Left ventricle myocardium inferior (tissue), 1 donor: ENCODE results near the gene DNAJB6. TPM values are rescaled to one million over a fixed set of nuclear protein-coding genes. Genes with fewer than 3 reads are reported as not detected.

Experiments
- DNase-seq: peaks from one replicate; pipeline ENCODE4 v3.0.0-alpha.2; 2020
- H3K27ac ChIP-seq: fragments of 200-600 bp; replicated peaks from 2 replicates; pipeline ENCODE4 v1.8.0; 2021
- H3K27me3 ChIP-seq: fragments of 200-600 bp; 2 replicates; pipeline ENCODE4 v1.8.0; 2021; ENCODE audit warnings: low read depth
- H3K36me3 ChIP-seq: fragments of 200-600 bp; 2 replicates; pipeline ENCODE4 v1.8.0; 2021
- H3K4me1 ChIP-seq: fragments of 200-600 bp; 2 replicates; pipeline ENCODE4 v1.8.0; 2021
- H3K4me3 ChIP-seq: fragments of 200-600 bp; 2 replicates; pipeline ENCODE4 v1.8.0; 2021; ENCODE audit warnings: mild to moderate bottlenecking, moderate library complexity
- H3K9me3 ChIP-seq: fragments of 200-600 bp; replicated peaks from 2 replicates; pipeline ENCODE4 v1.8.0; 2021
- CTCF ChIP-seq: fragments of 200-600 bp; IDR thresholded peaks from 2 replicates; pipeline ENCODE4 v1.8.0; 2021; ENCODE audit warnings: antibody characterized with exemption, mild to moderate bottlenecking, borderline replicate concordance
- intact Hi-C: fragments of 100-400 bp; cut with micrococcal nuclease; formaldehyde crosslinking; loops from one replicate; pipeline ENCODE4 v1.11.0; 2022
- total RNA-seq: library from RNA; stranded (reverse); fragmentation: NEBNext Ultra II Directional; extraction: Animal tissue kit (Norgen Biotek cat#: 25700); gene quantifications from one replicate; pipeline ENCODE4 v1.2.1, GENCODE V29; 2021
- donor health status: DM: no; HTN: yes; CAD: no; lungs with severe emphysema.

DNAJB6 gene
- total RNA-seq, 1 donor from 2014 or later, result 211 TPM

GRCh38 chr7:157294773-157295172, 42.0 kb upstream of the DNAJB6 start:
- no peak for DNase-seq
- no peak overlapping the region for H3K4me3 ChIP-seq
- H3K36me3 ChIP-seq, result no peaks in the 10 kb centered on the region
- intact Hi-C loops, result no loop called here
- no peak overlapping the region for H3K27ac ChIP-seq
- no peak for TF ChIP-seq CTCF
- H3K4me1 ChIP-seq, result no peaks in the 10 kb centered on the region
- H3K9me3 ChIP-seq, result no peaks in the 10 kb centered on the region
- peaks cover 26% of the 10 kb centered on the region for H3K27me3 ChIP-seq

- Histone ChIP-seq H3K4me3 (no peak overlapping the region), H3K27me3 (peaks cover 26% of the 10 kb centered on the region), H3K9me3 (no peaks in the 10 kb centered on the region), H3K4me1 (no peaks in the 10 kb centered on the region), H3K27ac (no peak overlapping the region), H3K36me3 (no peaks in the 10 kb centered on the region)
- no peak for TF ChIP-seq CTCF
- DNase-seq, result no peak
- intact Hi-C loops, result no loop called here
Observed at GRCh38 chr7:157295338-157295737, 41.5 kb upstream of the DNAJB6 start.

GRCh38 chr7:157297185-157297584, 39.6 kb upstream of the DNAJB6 start:
- Histone ChIP-seq H3K27me3 (peaks cover 23% of the 10 kb centered on the region), H3K9me3 (no peaks in the 10 kb centered on the region), H3K27ac (no peak overlapping the region), H3K4me3 (no peak overlapping the region), H3K36me3 (no peaks in the 10 kb centered on the region), H3K4me1 (no peaks in the 10 kb centered on the region)
- intact Hi-C loops, result no loop called here
- DNase-seq, result no peak
- TF ChIP-seq CTCF, result no peak

GRCh38 chr7:157299317-157299612, 37.5 kb upstream of the DNAJB6 start:
- Histone ChIP-seq H3K9me3 (no peaks in the 10 kb centered on the region), H3K4me1 (no peaks in the 10 kb centered on the region), H3K27ac (no peak overlapping the region), H3K4me3 (no peak overlapping the region), H3K36me3 (no peaks in the 10 kb centered on the region), H3K27me3 (peaks cover 16% of the 10 kb centered on the region)
- TF ChIP-seq CTCF, result no peak
- intact Hi-C loops, result no loop called here
- no peak for DNase-seq

GRCh38 chr7:157299613-157300368, 37.0 kb upstream of the DNAJB6 start:
- peak overlapping the region; percentile 47 for H3K4me3 ChIP-seq

More at GRCh38 chr7:157299613-157300368, 37.0 kb upstream of the DNAJB6 start:
- H3K27me3 ChIP-seq, result peaks cover 15% of the 10 kb centered on the region
- intact Hi-C loops, result no loop called here
- no peak for DNase-seq
- no peaks in the 10 kb centered on the region for H3K36me3 ChIP-seq
- H3K27ac ChIP-seq, result no peak overlapping the region
- H3K9me3 ChIP-seq, result no peaks in the 10 kb centered on the region
- no peaks in the 10 kb centered on the region for H3K4me1 ChIP-seq
- no peak for TF ChIP-seq CTCF
